MCF 10A (cell line): ENCODE measurements around the gene RCC2. TPM values are rescaled to one million over a fixed set of nuclear protein-coding genes. Genes with fewer than 3 reads are reported as not detected.

Source experiments
- BruUV-seq: library from RNA; stranded (reverse); fragments of 400-500 nt; replicated peaks from 2 replicates; lab custom pipeline; 2021; lab: Mats Ljungman, UMichigan
- CTCF ChIA-PET: fragments of 300-600 bp; sonication (Branson Sonifier 250); formaldehyde crosslinking; extraction: SDS; loops from one replicate; lab custom pipeline; 2021; ENCODE audit warnings: antibody characterized with exemption, inconsistent platforms; lab: Yijun Ruan, JAX
- POLR2A ChIA-PET: fragments of 300-600, 350-650 bp; sonication (Branson Sonifier 250); formaldehyde crosslinking; extraction: SDS; loops from one replicate; lab custom pipeline; 2020; ENCODE audit warnings: antibody characterized with exemption, inconsistent platforms; lab: Yijun Ruan, JAX
- DNase-seq: peaks from one replicate; pipeline ENCODE4 v3.0.0-alpha.2; 2018; ENCODE audit not compliant: unreplicated experiment
- H3K27ac Mint-ChIP-seq: one replicate; pipeline ENCODE4 v1.8.0; 2022; ENCODE audit warnings: mild to moderate bottlenecking, low read depth, mixed read lengths; ENCODE audit not compliant: unreplicated experiment
- H3K27me3 Mint-ChIP-seq: one replicate; pipeline ENCODE4 v1.8.0; 2022; ENCODE audit warnings: mixed read lengths; ENCODE audit not compliant: insufficient read depth, unreplicated experiment
- H3K36me3 Mint-ChIP-seq: one replicate; pipeline ENCODE4 v1.8.0; 2022; ENCODE audit warnings: mild to moderate bottlenecking, moderate library complexity, mixed read lengths; ENCODE audit not compliant: insufficient read depth, unreplicated experiment
- H3K4me1 Mint-ChIP-seq: one replicate; pipeline ENCODE4 v1.8.0; 2022; ENCODE audit warnings: mixed read lengths; ENCODE audit not compliant: insufficient read depth, unreplicated experiment
- H3K4me3 Mint-ChIP-seq: one replicate; pipeline ENCODE4 v1.8.0; 2022; ENCODE audit warnings: mild to moderate bottlenecking, moderate library complexity, mixed read lengths; ENCODE audit not compliant: unreplicated experiment
- H3K9me3 Mint-ChIP-seq: one replicate; pipeline ENCODE4 v1.8.0; 2022; ENCODE audit warnings: mixed read lengths; ENCODE audit not compliant: unreplicated experiment
- intact Hi-C: fragments of 100-400 bp; cut with micrococcal nuclease; formaldehyde crosslinking; loops from 2 replicates; pipeline ENCODE4 v1.14.1; 2022
- total RNA-seq: library from RNA; stranded (reverse); gene quantifications from 2 replicates; pipeline ENCODE4 v1.2.3, GENCODE V29; 2022
- TF ChIP-seq, protein P1 (sequence below): fragments of 200-600 bp; IDR thresholded peaks from one replicate; pipeline ENCODE4 v1.8.0; 2022; ENCODE audit warnings: antibody characterized with exemption, mild to moderate bottlenecking; ENCODE audit not compliant: unreplicated experiment

The RCC2 gene
- total RNA-seq, 1 experiment from 2014 or later, result 107 TPM

GRCh38 chr1:17358557-17358956 is 80.9 kb downstream of the RCC2 start:
- TF ChIP-seq, protein P1, sequence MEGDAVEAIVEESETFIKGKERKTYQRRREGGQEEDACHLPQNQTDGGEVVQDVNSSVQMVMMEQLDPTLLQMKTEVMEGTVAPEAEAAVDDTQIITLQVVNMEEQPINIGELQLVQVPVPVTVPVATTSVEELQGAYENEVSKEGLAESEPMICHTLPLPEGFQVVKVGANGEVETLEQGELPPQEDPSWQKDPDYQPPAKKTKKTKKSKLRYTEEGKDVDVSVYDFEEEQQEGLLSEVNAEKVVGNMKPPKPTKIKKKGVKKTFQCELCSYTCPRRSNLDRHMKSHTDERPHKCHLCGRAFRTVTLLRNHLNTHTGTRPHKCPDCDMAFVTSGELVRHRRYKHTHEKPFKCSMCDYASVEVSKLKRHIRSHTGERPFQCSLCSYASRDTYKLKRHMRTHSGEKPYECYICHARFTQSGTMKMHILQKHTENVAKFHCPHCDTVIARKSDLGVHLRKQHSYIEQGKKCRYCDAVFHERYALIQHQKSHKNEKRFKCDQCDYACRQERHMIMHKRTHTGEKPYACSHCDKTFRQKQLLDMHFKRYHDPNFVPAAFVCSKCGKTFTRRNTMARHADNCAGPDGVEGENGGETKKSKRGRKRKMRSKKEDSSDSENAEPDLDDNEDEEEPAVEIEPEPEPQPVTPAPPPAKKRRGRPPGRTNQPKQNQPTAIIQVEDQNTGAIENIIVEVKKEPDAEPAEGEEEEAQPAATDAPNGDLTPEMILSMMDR, result no peak
- ChIA-PET POLR2A (no interaction called here), CTCF (no interaction called here)
- no peaks in the 10 kb centered on the region for H3K4me1 Mint-ChIP-seq
- no TSS peak for BruUV-seq
- H3K27ac Mint-ChIP-seq, result no peak overlapping the region
- DNase-seq, result no peak
- H3K27me3 Mint-ChIP-seq, result no peaks in the 10 kb centered on the region
- H3K9me3 Mint-ChIP-seq, result no peaks in the 10 kb centered on the region
- intact Hi-C loops, result no loop called here
- H3K4me3 Mint-ChIP-seq, result no peak overlapping the region
- peaks cover 4% of the 10 kb centered on the region for H3K36me3 Mint-ChIP-seq

Other genes starting within 250 kb of the RCC2 start
- gene PADI1, start 234.5 kb downstream of the RCC2 start, total RNA-seq, result 0.10 and 0.58 TPM in 2 replicates
- 0.12 TPM in 1 of 2 replicates, not detected in the other for gene PADI3, start 190.6 kb downstream of the RCC2 start, total RNA-seq
- gene PADI4, start 131.5 kb downstream of the RCC2 start, total RNA-seq, result 0.51 TPM in 1 of 2 replicates, not detected in the other
- not detected in 2 replicates for gene PADI6, start 67.5 kb downstream of the RCC2 start, total RNA-seq
- 5.0 and 12.2 TPM in 2 replicates for gene ARHGEF10L, start 100.0 kb upstream of the RCC2 start, total RNA-seq